NOMO-1 (cell line): ENCODE results near the gene GPRIN1.
A peak's percentile ranks its signal among the peaks of the same experiment; 100 is the strongest.

Source experiments
- DNase-seq, 2 experiments: peaks; one replicate each; lab custom pipeline; 2025; ENCODE audit not compliant: unreplicated experiment in 2 of 2; lab: John Stamatoyannopoulos, UW

GPRIN1 gene

GRCh38 chr5:176609724-176610434 lies at the start of gene GPRIN1:
GPRIN1 (minus strand) TSS chr5:176610156; CDS start chr5:176599834, 10,322 bp downstream.
- DNase-seq: peak; percentile 32 to 39

- no peak for DNase-seq
Measured at GRCh38 chr5:176659512-176659839, 49.5 kb upstream of the GPRIN1 start.

GRCh38 chr5:176658817-176659511 lies 49.0 kb upstream of the GPRIN1 start:
- peak; percentile 11 to 15 for DNase-seq

GRCh38 chr5:176658007-176658599 lies 48.1 kb upstream of the GPRIN1 start:
- peak; percentile 22 to 38 for DNase-seq

- no peak for DNase-seq
Measured at GRCh38 chr5:176656467-176656990, 46.6 kb upstream of the GPRIN1 start.

GRCh38 chr5:176654856-176655255 lies 44.9 kb upstream of the GPRIN1 start:
- no peak for DNase-seq

- DNase-seq: no peak
Measured at GRCh38 chr5:176653401-176654385, 43.7 kb upstream of the GPRIN1 start.

- no peak for DNase-seq
Measured at GRCh38 chr5:176652136-176652535, 42.2 kb upstream of the GPRIN1 start.

GRCh38 chr5:176651472-176651980 lies 41.6 kb upstream of the GPRIN1 start:
- no peak for DNase-seq

- no peak for DNase-seq
Measured at GRCh38 chr5:176650354-176650884, 40.5 kb upstream of the GPRIN1 start.

GRCh38 chr5:176648474-176649194 lies 38.7 kb upstream of the GPRIN1 start:
- DNase-seq: no peak

- no peak for DNase-seq
Measured at GRCh38 chr5:176647843-176648473, 38.0 kb upstream of the GPRIN1 start.

GRCh38 chr5:176647030-176647842 lies 37.3 kb upstream of the GPRIN1 start, which contains the start of gene TSPAN17:
TSPAN17 (plus strand) TSS chr5:176647484; CDS start chr5:176647616, 132 bp downstream.
- DNase-seq: peak; percentile 96 to 98

GRCh38 chr5:176646707-176647029 lies 36.7 kb upstream of the GPRIN1 start:
- DNase-seq: no peak

GRCh38 chr5:176646049-176646706 lies 36.2 kb upstream of the GPRIN1 start:
- DNase-seq: no peak

GRCh38 chr5:176644878-176645670 lies 35.1 kb upstream of the GPRIN1 start:
- DNase-seq: no peak

GRCh38 chr5:176644294-176644693 lies 34.3 kb upstream of the GPRIN1 start:
- no peak for DNase-seq
